ENCODE data around the gene ANP32D. TPM values are rescaled to one million over a fixed set of nuclear protein-coding genes. Genes with fewer than 3 reads are reported as not detected.
"Not testable (repeated sequence)": the region's sequence is repeated elsewhere in the genome, so short reads cannot be mapped to it uniquely, and the experiment has no call there.

The ANP32D gene
- polyA plus RNA-seq, 1 experiment = not detected

GRCh38 chr12:48482198-48482597, 9.8 kb downstream of the ANP32D start, which contains the start of gene C12orf54:
TSS of gene C12orf54 (plus strand) at chr12:48482498. CDS start at chr12:48483297, 799 bp downstream.
- no peaks in the 10 kb centered on the region for H3K27me3 ChIP-seq (ENCODE audit: control insufficient read depth, insufficient read depth, low read length)
- no peaks in the 10 kb centered on the region for H3K36me3 ChIP-seq (ENCODE audit: control insufficient read depth, insufficient read depth, low read length)
- no peak for DNase-seq (ENCODE audit: low read depth)
- POLR2A ChIA-PET = no interaction called here
- no peak within 1 kb of the TSS for H3K4me3 ChIP-seq (ENCODE audit: low read depth, low read length)
- no peak for TF ChIP-seq CTCF (IDR thresholded peaks at IDR 0.05; ENCODE audit: insufficient read depth, low read depth, low read length)
- CTCF ChIA-PET = no interaction called here

GRCh38 chr12:48482930-48483329, 10.6 kb downstream of the ANP32D start:
- no peak overlapping the region for H3K4me3 ChIP-seq (ENCODE audit: low read depth, low read length)
- ChIA-PET CTCF (no interaction called here), POLR2A (no interaction called here)
- H3K27me3 ChIP-seq (ENCODE audit: control insufficient read depth, insufficient read depth, low read length) = no peaks in the 10 kb centered on the region
- TF ChIP-seq CTCF (IDR thresholded peaks at IDR 0.05; ENCODE audit: insufficient read depth, low read depth, low read length) = no peak
- no peaks in the 10 kb centered on the region for H3K36me3 ChIP-seq (ENCODE audit: control insufficient read depth, insufficient read depth, low read length)
- DNase-seq (ENCODE audit: low read depth) = no peak

GRCh38 chr12:48486261-48486660, 13.9 kb downstream of the ANP32D start:
- TF ChIP-seq CTCF (IDR thresholded peaks at IDR 0.05; ENCODE audit: insufficient read depth, low read depth, low read length) = no peak
- DNase-seq (ENCODE audit: low read depth) = no peak
- CTCF ChIA-PET = no interaction called here
- Histone ChIP-seq H3K27me3 (ENCODE audit: control insufficient read depth, insufficient read depth, low read length) (no peaks in the 10 kb centered on the region), H3K36me3 (ENCODE audit: control insufficient read depth, insufficient read depth, low read length) (no peaks in the 10 kb centered on the region), H3K4me3 (ENCODE audit: low read depth, low read length) (no peak overlapping the region)
- POLR2A ChIA-PET = no interaction called here

DNA sequence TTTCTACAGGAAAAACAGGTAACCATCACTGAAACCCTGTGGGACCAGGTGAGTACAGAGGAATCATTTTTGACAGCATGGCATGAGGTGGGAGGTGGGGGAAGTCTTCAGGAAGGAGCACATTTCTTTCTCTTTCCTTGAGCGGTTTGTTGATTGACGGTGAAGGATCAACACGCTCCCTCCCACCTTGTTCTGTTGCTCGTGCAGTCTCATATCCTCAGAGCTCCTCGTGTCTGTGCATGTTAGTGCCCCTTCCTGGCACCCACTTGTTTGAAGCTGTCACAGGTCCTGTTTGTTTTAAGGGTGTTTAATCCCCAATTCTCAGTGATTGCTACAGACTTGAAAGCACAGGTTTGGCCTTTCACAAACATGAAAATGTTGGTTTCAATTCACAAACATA, 14.3 kb downstream of the ANP32D start:
- no peaks in the 10 kb centered on the region for H3K27me3 ChIP-seq (ENCODE audit: control insufficient read depth, insufficient read depth, low read length)
- no peak for TF ChIP-seq CTCF (IDR thresholded peaks at IDR 0.05; ENCODE audit: insufficient read depth, low read depth, low read length)
- no peak overlapping the region for H3K4me3 ChIP-seq (ENCODE audit: low read depth, low read length)
- H3K36me3 ChIP-seq (ENCODE audit: control insufficient read depth, insufficient read depth, low read length) = no peaks in the 10 kb centered on the region
- no peak for DNase-seq (ENCODE audit: low read depth)
- CTCF ChIA-PET = interaction anchor here (0.7 kb wide), 1 partner anchor 11 kb away, joined by 3 read pairs; no protein-coding TSS in a partner anchor
- POLR2A ChIA-PET = no interaction called here

- ChIA-PET POLR2A (no interaction called here), CTCF (no interaction called here)
- H3K36me3 ChIP-seq (ENCODE audit: control insufficient read depth, insufficient read depth, low read length) = no peaks in the 10 kb centered on the region
- H3K4me3 ChIP-seq (ENCODE audit: low read depth, low read length) = no peak overlapping the region
- peak; percentile 7 for DNase-seq (ENCODE audit: low read depth)
- no peaks in the 10 kb centered on the region for H3K27me3 ChIP-seq (ENCODE audit: control insufficient read depth, insufficient read depth, low read length)
- no peak for TF ChIP-seq CTCF (IDR thresholded peaks at IDR 0.05; ENCODE audit: insufficient read depth, low read depth, low read length)
Measured at GRCh38 chr12:48489012-48489411, 16.7 kb downstream of the ANP32D start.

- CTCF ChIA-PET; H3K27me3 ChIP-seq (ENCODE audit: control insufficient read depth, insufficient read depth, low read length); POLR2A ChIA-PET; H3K4me3 ChIP-seq (ENCODE audit: low read depth, low read length); DNase-seq (ENCODE audit: low read depth); H3K36me3 ChIP-seq (ENCODE audit: control insufficient read depth, insufficient read depth, low read length): not testable (repeated sequence)
Measured at GRCh38 chr12:48489456-48489855, 17.1 kb downstream of the ANP32D start.

DNA sequence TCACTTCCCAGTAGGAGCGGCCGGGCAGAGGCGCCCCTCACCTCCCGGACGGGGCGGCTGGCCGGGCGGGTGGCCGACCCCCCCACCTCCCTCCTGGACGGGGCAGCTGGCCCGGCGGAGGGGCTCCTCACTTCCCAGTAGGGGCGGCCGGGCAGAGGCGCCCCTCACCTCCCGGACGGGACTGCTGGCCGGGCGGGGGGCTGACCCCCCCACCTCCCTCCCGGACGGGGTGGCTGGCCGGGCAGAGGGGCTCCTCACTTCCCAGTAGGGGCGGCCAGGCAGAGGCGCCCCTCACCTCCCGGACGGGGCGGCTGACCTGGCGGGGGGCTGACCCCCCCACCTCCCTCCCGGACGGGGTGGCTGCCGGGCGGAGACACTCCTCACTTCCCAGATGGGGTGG, 27.9 kb downstream of the ANP32D start:
- DNase-seq (ENCODE audit: low read depth); H3K27me3 ChIP-seq (ENCODE audit: control insufficient read depth, insufficient read depth, low read length); CTCF ChIA-PET; H3K4me3 ChIP-seq (ENCODE audit: low read depth, low read length); POLR2A ChIA-PET; H3K36me3 ChIP-seq (ENCODE audit: control insufficient read depth, insufficient read depth, low read length): not testable (repeated sequence)

DNA sequence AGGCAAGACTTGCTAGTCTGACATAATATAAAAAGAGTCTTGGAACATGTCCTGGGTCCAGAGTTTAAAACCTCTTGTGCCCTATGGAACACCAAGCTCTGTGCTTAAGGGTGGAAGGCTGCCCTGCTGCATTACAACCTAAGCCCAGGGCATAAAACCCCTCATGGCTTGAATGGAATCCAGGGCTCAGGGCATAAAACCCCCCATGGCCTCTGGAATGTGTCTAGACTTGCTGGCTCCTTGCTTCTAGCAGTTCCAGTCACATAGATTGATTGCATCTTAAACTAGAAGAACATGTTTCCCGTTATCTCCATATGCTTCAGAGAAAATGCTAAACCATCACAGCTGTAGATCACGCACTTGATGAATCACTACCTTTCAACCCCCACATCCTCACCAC, 34.5 kb downstream of the ANP32D start:
- POLR2A ChIA-PET; DNase-seq (ENCODE audit: low read depth); CTCF ChIA-PET; H3K4me3 ChIP-seq (ENCODE audit: low read depth, low read length); H3K36me3 ChIP-seq (ENCODE audit: control insufficient read depth, insufficient read depth, low read length); H3K27me3 ChIP-seq (ENCODE audit: control insufficient read depth, insufficient read depth, low read length): not testable (repeated sequence)
